Daoy (cell line): ENCODE results near the gene IFNB1. TPM values are rescaled to one million over a fixed set of nuclear protein-coding genes. Genes with fewer than 3 reads are reported as not detected.

Source experiments
- DNase-seq: peaks from one replicate; pipeline ENCODE4 v3.0.0-alpha.2; 2015; ENCODE audit warnings: low read depth
- total RNA-seq: library from RNA; depleted of rRNA; stranded (reverse); fragments of >200 nt; shearing (Covaris generic); gene quantifications from 2 replicates; pipeline ENCODE4 v1.2.3, GENCODE V29; 2014; rRNA removed

The IFNB1 gene
- total RNA-seq, 1 experiment from 2014 or later, result not detected

GRCh38 chr9:21070171-21070571 lies 7.6 kb downstream of the IFNB1 start:
- no peak for DNase-seq

- no peak for DNase-seq
Observed at GRCh38 chr9:21060919-21061561, 16.7 kb downstream of the IFNB1 start.

- DNase-seq, result no peak
Observed at GRCh38 chr9:21056931-21057330, 20.8 kb downstream of the IFNB1 start.

GRCh38 chr9:21053851-21054250 lies 23.9 kb downstream of the IFNB1 start:
- DNase-seq, result no peak

GRCh38 chr9:21047281-21047691 lies 30.5 kb downstream of the IFNB1 start:
- no peak for DNase-seq

GRCh38 chr9:21043841-21044240 lies 33.9 kb downstream of the IFNB1 start:
- no peak for DNase-seq

GRCh38 chr9:21042466-21042865 lies 35.3 kb downstream of the IFNB1 start:
- no peak for DNase-seq

- no peak for DNase-seq
Observed at GRCh38 chr9:21039302-21039701, 38.4 kb downstream of the IFNB1 start.

- no peak for DNase-seq
Observed at GRCh38 chr9:21037278-21037677, 40.5 kb downstream of the IFNB1 start.

- no peak for DNase-seq
Observed at GRCh38 chr9:21031808-21032183, 45.9 kb downstream of the IFNB1 start.

- no peak for DNase-seq
Observed at GRCh38 chr9:21031091-21031807, 46.5 kb downstream of the IFNB1 start, which contains the start of gene HACD4. Gene HACD4, minus strand, starts transcription at chr9:21031640. Its CDS starts 50 bp downstream, at chr9:21031590.

GRCh38 chr9:21030389-21031035 lies 47.2 kb downstream of the IFNB1 start:
- no peak for DNase-seq

GRCh38 chr9:21029661-21030060 lies 48.1 kb downstream of the IFNB1 start:
- DNase-seq, result no peak

- no peak for DNase-seq
Observed at GRCh38 chr9:21028466-21028865, 49.3 kb downstream of the IFNB1 start.

- no peak for DNase-seq
Observed at GRCh38 chr9:21027295-21027694, 50.4 kb downstream of the IFNB1 start.

Other genes with a start within 250 kb of the IFNB1 start
- not detected in 2 replicates for gene HACD4, start 46.3 kb downstream of the IFNB1 start, total RNA-seq
- gene IFNW1, start 63.9 kb upstream of the IFNB1 start, total RNA-seq, result not detected in 2 replicates
- gene IFNA21, start 88.7 kb upstream of the IFNB1 start, total RNA-seq, result not detected in 2 replicates
- not detected in 2 replicates for gene IFNA4, start 109.6 kb upstream of the IFNB1 start, total RNA-seq
- not detected in 2 replicates for gene IFNA7, start 124.3 kb upstream of the IFNB1 start, total RNA-seq
- gene IFNA10, start 129.2 kb upstream of the IFNB1 start, total RNA-seq, result not detected in 2 replicates
- not detected in 2 replicates for gene IFNA16, start 139.4 kb upstream of the IFNB1 start, total RNA-seq
- not detected in 2 replicates for gene IFNA17, start 150.3 kb upstream of the IFNB1 start, total RNA-seq
- gene IFNA14, start 162.1 kb upstream of the IFNB1 start, total RNA-seq, result not detected in 2 replicates
- not detected in 2 replicates for gene IFNA5, start 227.4 kb upstream of the IFNB1 start, total RNA-seq